Activated CD8-positive, alpha-beta T cell treated with anti-CD3 and anti-CD28 coated beads for 36 hours (primary cell): ENCODE results near the gene FCSK. TPM values are rescaled to one million over a fixed set of nuclear protein-coding genes. Genes with fewer than 3 reads are reported as not detected.

Source experiments
- ATAC-seq: fragments of 200-7000 bp; cut with Tn5 transposase; one replicate; pipeline ENCODE4 v1.10.0; 2021; ENCODE audit warnings: mild to moderate bottlenecking, moderate library complexity
- CTCF ChIA-PET: fragments of 350-600 bp; sonication (Branson Sonifier 250); formaldehyde crosslinking; loops from one replicate; lab custom pipeline; 2021; ENCODE audit warnings: antibody characterized with exemption; lab: Charles Lee
- POLR2A ChIA-PET: fragments of 350-600 bp; sonication (Branson Sonifier 250); formaldehyde crosslinking; loops from one replicate; lab custom pipeline; 2021; ENCODE audit warnings: antibody characterized with exemption; lab: Charles Lee
- DNase-seq: peaks from one replicate; pipeline ENCODE4 v3.0.0-alpha.2; 2020
- H3K27ac Mint-ChIP-seq: one replicate; pipeline ENCODE4 v1.8.0; 2021; ENCODE audit warnings: mild to moderate bottlenecking, mixed read lengths
- H3K27me3 Mint-ChIP-seq: one replicate; pipeline ENCODE4 v1.8.0; 2021; ENCODE audit warnings: mixed read lengths
- H3K36me3 Mint-ChIP-seq: one replicate; pipeline ENCODE4 v1.8.0; 2021; ENCODE audit warnings: low read depth, mixed read lengths
- H3K4me1 Mint-ChIP-seq: one replicate; pipeline ENCODE4 v1.8.0; 2021; ENCODE audit warnings: low read depth, mixed read lengths
- H3K4me3 Mint-ChIP-seq: one replicate; pipeline ENCODE4 v1.8.0; 2021; ENCODE audit warnings: mild to moderate bottlenecking, moderate library complexity, mixed read lengths
- H3K9me3 Mint-ChIP-seq: one replicate; pipeline ENCODE4 v1.8.0; 2021; ENCODE audit warnings: mixed read lengths
- intact Hi-C: fragments of 100-400 bp; cut with micrococcal nuclease; formaldehyde crosslinking; loops from one replicate; pipeline ENCODE4 v1.10.0; 2022
- total RNA-seq, 2 experiments: library from RNA; stranded (reverse); gene quantifications; one replicate each; pipeline ENCODE4 v1.2.3, GENCODE V29; 2021
- TF ChIP-seq, protein P1 (sequence below): fragments of 200-600 bp; IDR thresholded peaks from one replicate; pipeline ENCODE4 v1.8.0; 2022; ENCODE audit warnings: antibody characterized with exemption, mild to moderate bottlenecking

FCSK gene
- total RNA-seq, 2 experiments from 2014 or later = 11.0 to 11.1 TPM

DNA sequence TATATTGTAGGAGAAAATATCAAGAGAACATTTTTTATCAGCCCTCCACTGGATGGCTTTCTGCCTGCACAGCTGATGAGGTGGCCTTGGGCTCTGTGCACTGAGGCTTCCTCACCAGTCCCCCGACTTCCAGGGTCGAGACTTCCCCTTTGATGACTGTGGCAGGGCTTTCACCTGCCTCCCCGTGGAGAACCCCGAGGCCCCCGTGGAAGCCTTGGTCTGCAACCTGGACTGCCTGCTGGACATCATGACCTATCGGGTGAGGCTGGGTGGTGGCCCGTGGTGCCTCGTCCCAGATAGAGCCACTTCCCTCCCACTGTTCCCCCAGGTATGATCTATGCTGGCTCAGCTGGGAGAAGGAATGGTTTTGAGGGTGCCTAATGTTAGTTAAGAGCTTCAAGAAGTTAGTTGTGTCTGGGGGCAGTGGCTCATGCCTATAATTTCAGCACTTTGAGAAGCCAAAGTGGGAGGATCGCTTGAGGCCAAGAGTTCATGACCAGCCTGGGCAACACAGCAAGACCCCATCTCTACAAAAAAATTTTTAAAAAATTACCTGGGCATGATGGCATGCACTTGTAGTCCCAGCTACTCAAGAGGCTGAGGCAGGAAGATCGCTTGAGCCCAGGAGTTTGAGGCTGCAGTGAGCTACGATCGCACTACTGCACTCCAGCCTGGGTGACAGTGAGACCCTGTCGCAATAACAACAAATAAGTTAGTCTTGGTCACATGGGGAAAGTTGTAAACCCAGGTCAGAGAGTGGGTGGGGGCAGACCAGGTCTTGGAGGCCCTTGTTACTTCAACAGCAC lies 11.8 kb downstream of the FCSK start:
- no peaks in the 10 kb centered on the region for H3K27me3 Mint-ChIP-seq
- H3K36me3 Mint-ChIP-seq = peaks cover 3% of the 10 kb centered on the region
- no peak for ATAC-seq
- intact Hi-C loops = no loop called here
- no peak for DNase-seq
- H3K27ac Mint-ChIP-seq = no peak overlapping the region
- ChIA-PET POLR2A (interaction anchor here (0.6 kb wide), 1 partner anchor 1122 kb away, joined by 3 read pairs; no protein-coding TSS in a partner anchor), CTCF (no interaction called here)
- H3K9me3 Mint-ChIP-seq = no peaks in the 10 kb centered on the region
- TF ChIP-seq, protein P1, sequence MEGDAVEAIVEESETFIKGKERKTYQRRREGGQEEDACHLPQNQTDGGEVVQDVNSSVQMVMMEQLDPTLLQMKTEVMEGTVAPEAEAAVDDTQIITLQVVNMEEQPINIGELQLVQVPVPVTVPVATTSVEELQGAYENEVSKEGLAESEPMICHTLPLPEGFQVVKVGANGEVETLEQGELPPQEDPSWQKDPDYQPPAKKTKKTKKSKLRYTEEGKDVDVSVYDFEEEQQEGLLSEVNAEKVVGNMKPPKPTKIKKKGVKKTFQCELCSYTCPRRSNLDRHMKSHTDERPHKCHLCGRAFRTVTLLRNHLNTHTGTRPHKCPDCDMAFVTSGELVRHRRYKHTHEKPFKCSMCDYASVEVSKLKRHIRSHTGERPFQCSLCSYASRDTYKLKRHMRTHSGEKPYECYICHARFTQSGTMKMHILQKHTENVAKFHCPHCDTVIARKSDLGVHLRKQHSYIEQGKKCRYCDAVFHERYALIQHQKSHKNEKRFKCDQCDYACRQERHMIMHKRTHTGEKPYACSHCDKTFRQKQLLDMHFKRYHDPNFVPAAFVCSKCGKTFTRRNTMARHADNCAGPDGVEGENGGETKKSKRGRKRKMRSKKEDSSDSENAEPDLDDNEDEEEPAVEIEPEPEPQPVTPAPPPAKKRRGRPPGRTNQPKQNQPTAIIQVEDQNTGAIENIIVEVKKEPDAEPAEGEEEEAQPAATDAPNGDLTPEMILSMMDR = no peak
- no peak overlapping the region for H3K4me3 Mint-ChIP-seq
- H3K4me1 Mint-ChIP-seq = no peaks in the 10 kb centered on the region

DNA sequence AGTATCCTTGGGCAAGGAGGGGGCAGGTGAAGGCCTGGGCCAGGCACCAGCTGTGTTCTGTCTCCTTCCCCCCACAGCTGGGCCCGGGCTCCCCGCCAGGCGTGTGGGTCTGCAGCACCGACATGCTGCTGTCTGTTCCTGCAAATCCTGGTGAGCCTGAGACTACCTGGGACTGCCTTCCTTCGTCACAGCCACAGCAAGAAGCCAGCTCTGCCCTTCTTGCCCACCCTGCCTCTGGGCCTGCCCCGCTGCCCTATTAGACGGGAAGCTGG lies 12.3 kb downstream of the FCSK start:
- ChIA-PET CTCF (no interaction called here), POLR2A (no interaction called here)
- TF ChIP-seq, protein P1 = no peak
- DNase-seq (no peak), ATAC-seq (no peak)
- H3K36me3 Mint-ChIP-seq = peaks cover 3% of the 10 kb centered on the region
- no peaks in the 10 kb centered on the region for H3K4me1 Mint-ChIP-seq
- H3K4me3 Mint-ChIP-seq = no peak overlapping the region
- H3K27ac Mint-ChIP-seq = no peak overlapping the region
- H3K9me3 Mint-ChIP-seq = no peaks in the 10 kb centered on the region
- H3K27me3 Mint-ChIP-seq = no peaks in the 10 kb centered on the region
- intact Hi-C loops = no loop called here

DNA sequence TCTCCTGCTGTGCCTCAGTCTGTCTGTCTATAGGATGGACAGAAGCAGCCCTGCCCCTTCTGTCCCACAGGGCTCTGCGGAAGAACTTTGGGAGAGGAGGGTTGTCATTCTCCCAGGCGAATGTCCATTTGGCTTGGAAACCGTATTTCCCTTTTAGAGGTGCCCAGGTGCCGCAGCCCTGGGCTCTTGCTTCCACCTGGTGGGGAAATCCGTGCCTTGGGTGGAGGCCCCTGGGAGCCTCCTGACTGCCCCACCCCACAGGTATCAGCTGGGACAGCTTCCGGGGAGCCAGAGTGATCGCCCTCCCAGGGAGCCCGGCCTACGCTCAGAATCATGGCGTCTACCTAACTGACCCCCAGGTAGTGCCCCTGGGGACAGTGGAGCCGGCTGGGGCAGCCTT lies 12.7 kb downstream of the FCSK start:
- ChIA-PET CTCF (no interaction called here), POLR2A (no interaction called here)
- Mint-ChIP-seq H3K4me3 (no peak overlapping the region), H3K4me1 (no peaks in the 10 kb centered on the region), H3K36me3 (peaks cover 3% of the 10 kb centered on the region), H3K27me3 (no peaks in the 10 kb centered on the region), H3K9me3 (no peaks in the 10 kb centered on the region), H3K27ac (no peak overlapping the region)
- DNase-seq = no peak
- intact Hi-C loops = no loop called here
- ATAC-seq = no peak
- TF ChIP-seq, protein P1 = no peak

DNA sequence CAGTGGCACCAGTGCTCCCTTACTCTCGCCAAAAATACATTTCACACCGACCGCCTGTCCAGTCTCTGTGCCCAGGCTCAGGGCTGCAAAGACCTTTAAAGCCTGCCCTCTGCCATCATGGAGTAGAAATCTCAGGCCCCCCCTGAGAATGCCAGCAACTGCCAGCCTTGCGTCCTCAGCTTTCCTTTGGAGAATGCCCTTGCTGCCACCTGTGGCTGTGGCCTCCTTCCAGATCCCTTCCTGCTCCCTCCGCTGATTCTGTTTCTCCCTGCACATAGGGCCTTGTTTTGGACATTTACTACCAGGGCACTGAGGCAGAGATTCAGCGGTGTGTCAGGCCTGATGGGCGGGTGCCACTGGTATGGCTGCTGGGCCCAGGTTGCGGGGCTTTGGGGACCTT lies 13.2 kb downstream of the FCSK start:
- TF ChIP-seq, protein P1 = no peak
- no peaks in the 10 kb centered on the region for H3K4me1 Mint-ChIP-seq
- ATAC-seq (no peak), DNase-seq (no peak)
- no peaks in the 10 kb centered on the region for H3K27me3 Mint-ChIP-seq
- H3K36me3 Mint-ChIP-seq = peaks cover 3% of the 10 kb centered on the region
- no peak overlapping the region for H3K27ac Mint-ChIP-seq
- no peaks in the 10 kb centered on the region for H3K9me3 Mint-ChIP-seq
- no peak overlapping the region for H3K4me3 Mint-ChIP-seq
- ChIA-PET POLR2A (interaction anchor here (0.7 kb wide), 1 partner anchor 89 kb away, joined by 3 read pairs; no protein-coding TSS in a partner anchor), CTCF (no interaction called here)
- intact Hi-C loops = no loop called here

DNA sequence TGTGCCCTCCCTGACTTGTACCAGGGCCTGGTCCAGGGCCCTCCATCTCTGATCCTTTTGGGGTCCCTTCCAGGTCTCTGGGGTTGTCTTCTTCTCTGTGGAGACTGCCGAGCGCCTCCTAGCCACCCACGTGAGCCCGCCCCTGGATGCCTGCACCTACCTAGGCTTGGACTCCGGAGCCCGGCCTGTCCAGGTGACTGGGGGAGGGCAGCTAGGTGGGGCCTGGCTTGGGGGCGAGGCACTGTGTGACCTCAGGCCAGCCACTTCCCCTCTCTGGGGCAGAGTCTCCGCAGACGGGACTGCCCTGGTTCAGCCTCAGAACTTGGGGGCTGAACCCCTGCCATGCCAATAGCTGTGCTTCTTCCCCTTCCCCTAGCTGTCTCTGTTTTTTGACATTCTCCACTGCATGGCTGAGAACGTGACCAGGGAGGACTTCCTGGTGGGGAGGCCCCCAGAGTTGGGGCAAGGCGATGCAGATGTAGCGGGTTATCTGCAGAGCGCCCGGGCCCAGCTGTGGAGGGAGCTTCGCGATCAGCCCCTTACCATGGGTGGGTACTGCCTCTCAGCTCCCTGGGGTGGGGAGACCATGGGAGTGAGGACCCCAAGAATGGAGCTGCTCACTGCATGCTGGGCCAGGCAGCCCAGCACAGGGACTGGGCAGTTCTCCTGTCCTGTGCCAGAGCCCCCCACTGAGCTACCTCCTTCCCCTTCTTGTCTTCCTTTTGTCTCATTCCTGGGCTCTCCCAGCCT lies 14.6 kb downstream of the FCSK start:
- no peaks in the 10 kb centered on the region for H3K9me3 Mint-ChIP-seq
- TF ChIP-seq, protein P1 = no peak
- no peak overlapping the region for H3K27ac Mint-ChIP-seq
- no peak for DNase-seq
- intact Hi-C loops = no loop called here
- no peak overlapping the region for H3K4me3 Mint-ChIP-seq
- ChIA-PET CTCF (no interaction called here), POLR2A (interaction anchor here (1.0 to 1.5 kb wide), 4 partner anchors 8 to 25 kb away, joined by 3 to 4 read pairs (median 4); partner anchors contain the start of gene FCSK)
- H3K4me1 Mint-ChIP-seq = no peaks in the 10 kb centered on the region
- ATAC-seq = no peak
- peaks cover 3% of the 10 kb centered on the region for H3K36me3 Mint-ChIP-seq
- no peaks in the 10 kb centered on the region for H3K27me3 Mint-ChIP-seq
